ENCODE results near the gene FAM24B.

Gene FAM24B

DNA sequence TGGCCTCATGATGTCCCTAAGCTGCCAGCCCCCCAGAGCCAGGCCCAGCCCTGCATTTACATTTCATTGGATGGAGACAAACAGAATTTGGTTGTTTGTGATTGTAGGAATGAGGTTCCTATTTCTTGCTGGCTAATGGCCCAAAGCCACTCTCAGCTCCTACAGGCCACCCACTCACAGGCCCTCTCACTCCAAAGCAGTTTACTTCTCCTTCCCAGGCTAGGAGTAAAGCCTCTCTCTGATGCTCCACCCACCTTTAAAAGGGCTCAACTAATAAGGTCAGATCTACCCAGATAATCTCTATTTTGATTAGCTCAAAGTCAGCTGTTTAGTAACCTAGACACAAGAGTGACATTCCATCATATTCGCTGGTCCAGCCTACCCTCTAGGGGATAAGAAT, 22.5 kb downstream of the FAM24B start:
- no peak for DNase-seq

DNA sequence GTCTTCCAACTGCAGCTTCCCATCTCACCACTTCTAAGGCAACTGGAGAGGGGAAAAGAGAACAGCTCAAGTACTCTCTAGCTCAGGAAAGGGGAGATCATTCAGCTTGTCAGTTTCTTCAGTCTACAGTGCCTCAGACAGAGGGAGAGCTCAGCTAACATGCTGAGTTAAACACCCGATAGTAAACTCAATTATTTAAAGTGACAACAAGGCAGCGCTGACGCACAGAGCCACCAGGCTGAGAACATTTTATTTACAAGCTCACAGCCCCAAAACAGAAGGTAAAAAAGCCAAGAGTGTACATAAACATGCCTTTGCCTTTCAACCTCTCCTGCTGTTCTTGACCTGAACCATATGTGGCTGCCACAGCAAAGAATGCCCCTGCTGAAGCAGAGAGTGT, 23.6 kb downstream of the FAM24B start:
- no peak for DNase-seq

DNA sequence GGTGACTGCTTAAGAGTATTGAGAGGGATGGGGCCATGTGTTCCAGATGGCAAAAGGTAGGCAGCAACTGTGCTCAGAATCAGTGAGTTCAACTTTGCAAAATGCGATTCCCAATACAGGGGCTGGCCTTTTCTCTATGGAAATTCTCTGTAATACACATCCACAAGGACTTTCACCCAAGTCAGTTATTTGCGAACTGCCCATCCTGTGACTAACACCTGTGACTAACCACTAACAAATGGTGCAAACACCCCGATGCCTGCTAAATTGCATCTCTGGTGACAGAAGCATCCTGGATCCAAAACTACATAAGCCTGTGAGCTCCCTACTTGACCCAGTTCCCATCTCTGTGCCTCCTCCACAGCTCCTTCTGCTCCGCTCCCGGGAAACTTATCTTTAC, 24.7 kb downstream of the FAM24B start:
- no peak for DNase-seq

DNA sequence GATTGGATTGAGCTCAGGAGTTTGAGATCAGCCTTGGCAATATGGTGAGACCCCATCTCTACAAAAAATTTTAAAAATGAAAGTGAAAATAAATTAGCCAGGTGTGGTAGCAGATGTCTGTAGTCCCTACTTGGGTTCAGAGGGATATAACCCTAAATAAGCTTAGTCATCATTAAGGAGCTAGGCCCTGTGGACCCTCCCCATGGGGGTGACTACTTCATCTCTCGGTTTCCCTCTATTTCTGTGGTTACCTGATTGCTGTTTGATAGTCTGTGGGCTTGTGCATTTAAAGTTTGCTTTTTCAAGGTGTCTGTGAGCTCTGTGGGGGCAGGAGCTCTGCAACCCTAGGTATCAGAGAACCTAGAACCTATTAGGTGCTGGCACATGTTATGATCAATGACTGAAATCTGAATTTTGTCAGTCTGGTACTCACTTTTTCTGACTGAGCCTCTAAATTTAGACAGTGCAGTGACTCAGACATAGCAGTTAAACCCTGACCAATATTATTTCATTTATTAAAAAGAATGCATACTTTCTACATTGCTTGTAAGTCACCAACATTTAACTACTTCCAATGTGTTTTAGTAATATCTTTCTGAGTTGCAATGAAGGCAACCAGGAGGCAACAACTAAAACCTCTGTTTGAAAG, 25.6 kb downstream of the FAM24B start:
- DNase-seq: no peak

DNA sequence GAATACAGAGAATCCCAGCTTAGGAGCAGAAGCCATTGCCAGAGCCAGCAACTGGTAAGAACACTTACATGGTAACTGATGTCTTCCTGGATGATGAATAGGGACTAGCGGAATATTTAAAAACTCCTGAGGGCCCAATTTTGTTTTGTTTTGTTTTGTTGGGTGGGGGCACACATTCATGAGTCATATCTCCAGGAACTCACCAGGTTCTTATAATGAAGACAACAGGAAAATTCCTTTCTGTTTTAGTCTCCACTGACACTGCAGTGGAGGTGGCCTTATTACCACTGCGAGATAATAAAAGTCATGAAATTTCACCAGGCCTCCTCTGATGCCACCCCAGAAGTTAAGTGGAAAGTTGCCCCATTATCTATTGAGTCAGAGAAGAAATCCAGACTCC, 27.1 kb downstream of the FAM24B start:
- DNase-seq: no peak

DNA sequence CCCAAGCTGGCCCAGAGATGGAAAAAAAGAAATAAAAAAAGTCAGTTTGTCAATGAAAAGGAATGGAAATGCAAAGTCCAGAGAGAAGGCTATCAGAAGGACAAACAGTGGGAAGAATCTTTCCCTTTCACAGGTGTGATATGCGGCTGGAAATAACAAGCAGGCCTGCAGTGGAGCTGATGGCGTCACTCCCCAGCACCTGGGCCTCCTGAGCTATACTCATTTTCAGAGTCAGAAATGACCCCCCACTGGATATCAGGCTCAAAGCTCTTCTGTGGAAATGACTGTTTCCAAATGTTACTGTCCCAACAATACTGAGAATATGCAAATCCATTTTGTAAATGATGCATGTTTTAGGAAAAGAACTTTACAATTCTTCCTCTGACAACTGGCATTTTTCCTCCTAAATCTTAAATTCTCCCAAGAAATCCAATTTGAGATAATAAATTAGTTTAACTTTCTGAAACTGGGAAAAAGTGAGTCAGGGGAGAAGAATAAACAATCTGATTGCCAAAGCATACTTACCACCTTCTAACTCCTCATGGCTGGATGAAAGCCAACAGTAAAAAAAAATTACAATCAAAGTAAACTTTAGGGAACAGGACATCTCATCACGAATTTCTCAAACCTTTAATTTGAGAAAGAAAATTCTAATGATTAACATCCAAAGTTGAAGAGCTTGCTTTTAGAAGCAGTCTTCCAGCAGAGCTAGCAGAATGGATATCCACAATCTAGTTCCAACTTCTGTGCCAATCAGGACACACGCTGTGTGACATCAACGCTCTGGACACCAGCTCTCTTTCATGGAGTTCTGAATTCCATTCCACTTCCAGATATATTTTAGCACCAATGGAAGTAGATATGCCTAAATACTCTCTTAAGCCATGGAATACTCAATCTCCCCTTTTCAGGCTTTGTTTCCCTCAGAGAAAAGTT, 28.4 kb downstream of the FAM24B start:
- no peak for DNase-seq

DNA sequence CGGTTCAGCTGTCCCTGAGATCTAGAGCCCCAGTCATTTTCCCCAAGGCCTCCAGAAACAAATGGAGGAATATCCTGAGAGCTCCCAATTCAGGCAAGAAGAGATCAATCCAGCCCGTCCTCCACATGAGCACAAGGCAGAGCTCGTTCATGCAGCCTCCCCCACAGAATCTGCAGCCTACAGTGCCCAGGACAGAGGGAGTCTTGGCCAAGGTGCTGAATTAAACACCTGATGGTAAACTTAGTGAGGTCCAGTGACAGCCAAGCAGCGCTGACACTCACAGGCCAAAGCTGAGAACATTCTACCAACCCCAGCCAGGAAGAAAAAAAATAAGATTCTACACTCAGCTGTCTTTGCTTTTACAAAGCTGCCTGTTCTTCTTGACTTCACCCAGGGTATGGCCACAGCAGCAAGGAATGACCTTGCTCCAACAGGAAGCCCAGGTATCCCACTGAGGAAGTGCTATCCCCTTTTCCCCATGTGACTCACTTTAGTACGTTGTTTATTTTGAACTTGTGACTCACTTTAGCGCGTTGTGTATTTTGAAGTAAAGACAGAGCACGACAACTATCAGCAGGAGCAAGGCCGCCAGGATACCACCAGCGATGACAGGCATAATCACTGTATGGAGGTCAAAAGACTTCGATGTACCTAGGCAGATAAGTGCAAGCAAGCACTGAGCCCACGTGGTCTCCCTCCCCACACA, 29.3 kb downstream of the FAM24B start:
- no peak for DNase-seq

DNA sequence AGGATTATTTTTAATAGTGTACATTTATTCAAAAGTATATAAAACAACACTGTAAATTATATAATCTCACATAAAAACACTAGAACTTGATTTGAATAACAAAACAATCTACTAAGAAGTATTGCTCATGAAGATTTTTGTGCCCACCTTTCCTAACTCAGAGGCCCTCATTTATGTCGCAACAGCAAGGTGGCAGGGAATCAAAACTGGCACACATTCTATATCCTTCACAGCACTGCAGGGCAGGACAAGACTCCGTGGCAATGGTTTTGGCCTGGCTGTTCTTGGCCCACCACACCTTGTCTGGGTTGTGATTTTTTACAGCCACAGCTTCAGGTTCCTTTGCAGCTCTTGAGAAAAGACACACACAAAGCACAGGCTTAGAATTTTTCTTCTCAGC, 30.3 kb downstream of the FAM24B start:
- no peak for DNase-seq

DNA sequence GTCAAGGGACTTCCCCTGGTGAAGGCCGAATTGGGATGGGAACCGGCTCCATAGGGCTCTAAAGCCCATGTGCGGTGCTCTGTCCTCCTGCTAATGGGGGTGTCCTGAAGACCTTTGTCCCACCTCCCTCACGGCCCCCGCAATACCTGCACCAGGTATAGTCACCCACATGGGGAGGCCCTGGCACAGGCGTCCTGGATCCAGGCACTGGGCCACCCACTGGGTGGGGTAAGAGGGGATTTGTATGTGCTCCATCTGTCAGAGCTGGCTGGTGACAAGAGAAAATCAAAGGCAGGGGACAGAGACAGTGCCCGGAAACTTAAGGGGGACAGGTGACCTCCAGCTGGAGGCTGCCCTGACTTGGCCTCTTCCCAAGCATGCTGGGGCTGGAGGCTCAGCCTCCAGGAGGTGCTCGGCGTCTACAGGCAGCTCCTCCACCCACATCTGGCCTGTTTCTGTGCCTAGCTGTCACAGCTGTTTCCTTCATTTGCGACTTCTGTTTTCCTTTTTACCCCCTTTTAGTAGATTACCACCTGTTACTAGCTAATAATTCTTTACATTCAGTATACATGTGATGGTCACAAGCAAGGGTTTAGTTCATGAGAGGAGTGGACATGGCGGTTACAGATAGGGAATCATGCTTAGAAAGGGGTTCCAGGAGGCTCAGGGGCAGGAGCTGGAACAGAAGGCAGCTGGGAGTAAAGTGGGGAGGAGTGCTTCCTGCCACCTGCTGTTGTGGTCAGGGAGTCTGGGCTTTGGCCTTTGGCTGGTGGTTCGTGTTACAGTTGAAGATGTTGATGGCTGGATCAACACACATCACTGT, 31.4 kb downstream of the FAM24B start:
- no peak for DNase-seq

DNA sequence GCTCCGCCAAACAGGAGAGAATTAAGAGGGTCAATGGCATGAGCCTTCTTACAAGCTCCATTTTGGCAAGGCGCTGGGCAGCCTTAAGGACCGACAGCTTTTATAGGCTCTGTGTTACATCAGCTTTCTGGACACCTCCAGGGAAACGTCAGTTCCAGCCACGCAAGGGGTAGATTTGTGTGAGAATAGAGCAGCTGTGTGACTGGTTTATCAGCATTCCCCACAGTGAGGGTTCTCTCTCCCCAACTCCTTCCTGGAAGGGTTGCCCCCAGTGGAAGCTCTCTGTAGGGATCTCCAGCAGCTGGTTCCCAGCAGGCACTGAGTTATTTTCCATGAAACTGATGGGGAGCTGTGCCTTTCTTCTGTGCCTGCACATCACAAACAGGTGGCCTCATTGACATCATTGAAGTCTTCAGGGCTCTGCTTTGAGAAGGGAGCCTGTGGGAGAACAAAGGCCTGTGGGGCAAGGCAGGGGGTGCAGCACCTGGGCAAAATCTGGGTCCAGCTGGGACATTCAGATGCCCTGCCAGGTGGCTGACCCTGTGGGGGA, 33.5 kb downstream of the FAM24B start, which contains the start of gene CUZD1:
CUZD1 (minus strand) TSS at position 75 of the 550 bp plus-strand sequence; CDS start at position 61, 14 bp downstream.
- DNase-seq: no peak

DNA sequence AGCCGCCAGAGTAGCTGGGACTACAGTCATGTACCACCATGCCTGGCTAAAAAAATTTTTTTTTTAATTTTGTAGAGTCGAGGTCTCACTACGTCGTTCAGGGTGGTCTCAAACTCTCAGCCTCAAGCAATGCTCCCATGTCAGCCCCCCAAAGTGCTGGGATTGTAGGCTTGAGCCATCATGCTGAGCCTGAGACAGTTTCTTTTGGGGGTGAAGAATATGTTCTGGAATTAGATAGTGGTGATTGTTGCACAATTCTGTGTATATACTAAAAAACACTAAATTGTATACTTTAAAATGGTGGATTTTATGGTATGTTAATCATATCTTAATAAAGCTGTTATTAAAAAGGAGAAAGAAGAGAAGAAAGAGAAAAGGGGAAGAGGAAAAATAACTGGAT, 35.2 kb downstream of the FAM24B start:
- DNase-seq: no peak

DNA sequence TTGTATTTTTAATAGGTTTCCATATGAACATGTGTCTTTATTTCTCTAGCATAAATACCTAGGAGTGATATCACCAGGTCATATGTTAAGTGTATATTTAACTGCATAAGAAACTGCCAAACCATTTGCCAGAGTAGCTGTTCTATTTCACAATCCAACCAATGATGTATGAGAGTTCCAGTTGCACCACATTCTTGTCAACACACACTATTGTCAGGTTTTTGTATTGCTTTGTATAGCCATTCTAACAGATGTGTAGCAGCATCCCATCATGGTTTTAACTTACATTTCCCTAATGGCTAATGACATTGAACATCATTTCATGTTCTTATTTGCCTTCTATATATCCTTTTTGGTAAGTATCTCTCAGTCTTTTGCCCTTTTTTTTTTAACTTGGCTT, 37.8 kb downstream of the FAM24B start:
- no peak for DNase-seq

DNA sequence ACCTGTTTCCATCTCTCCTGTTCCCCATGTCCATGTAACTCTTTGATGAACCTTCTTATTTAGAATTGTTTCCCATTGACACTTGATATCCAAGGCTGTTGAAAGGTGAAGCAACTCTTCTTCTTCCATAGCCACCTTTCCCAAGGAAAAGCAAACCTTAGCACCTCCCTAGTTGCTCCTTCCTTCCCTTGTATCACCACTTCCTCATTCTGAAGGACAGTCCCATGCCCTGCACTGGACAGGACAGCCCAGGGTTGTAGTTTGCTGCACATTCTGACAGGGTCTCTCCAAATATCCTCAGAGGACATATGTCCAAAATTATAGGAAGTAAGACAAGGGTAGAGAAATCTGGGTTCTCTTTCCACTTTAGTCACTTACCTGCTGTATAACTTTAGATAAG, 39.9 kb downstream of the FAM24B start:
- DNase-seq: no peak

DNA sequence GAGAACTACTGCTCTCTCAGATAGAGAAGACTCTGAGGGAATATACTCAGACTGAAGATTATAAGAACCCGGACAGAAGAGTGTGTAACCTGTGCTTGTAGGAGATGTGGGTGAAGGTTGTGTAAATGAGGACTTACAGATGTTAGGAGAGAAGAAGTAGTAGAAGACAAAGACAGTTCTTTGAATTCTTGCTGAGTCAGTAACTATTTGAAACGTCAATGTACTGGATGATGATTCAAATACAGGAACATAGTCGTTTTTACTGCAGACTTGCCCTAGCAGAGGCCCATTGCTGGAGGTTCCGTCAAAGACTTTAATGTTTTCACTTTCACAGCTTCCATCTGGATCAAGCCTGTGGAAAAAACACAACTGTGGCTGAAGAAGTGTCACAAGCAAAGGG, 40.5 kb downstream of the FAM24B start:
- no peak for DNase-seq

DNA sequence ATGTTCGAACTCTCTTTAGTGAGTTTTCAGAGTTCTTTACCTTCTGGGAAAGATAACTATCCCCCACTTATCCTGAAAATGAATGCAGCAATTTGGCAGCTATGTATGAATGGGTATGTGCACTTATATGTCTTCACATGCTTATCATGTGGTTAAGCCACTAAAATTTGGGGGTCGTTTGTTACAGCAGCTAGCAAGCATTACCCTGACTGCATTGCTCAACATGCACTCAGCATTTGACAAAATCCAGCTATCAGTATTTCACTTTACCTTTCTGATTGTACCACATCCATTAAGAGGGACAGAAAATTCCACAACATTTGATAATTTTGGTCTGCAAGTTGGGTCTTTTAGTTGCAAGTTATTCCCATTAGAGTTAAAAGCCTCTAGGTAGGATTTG, 43.5 kb downstream of the FAM24B start:
- no peak for DNase-seq

DNA sequence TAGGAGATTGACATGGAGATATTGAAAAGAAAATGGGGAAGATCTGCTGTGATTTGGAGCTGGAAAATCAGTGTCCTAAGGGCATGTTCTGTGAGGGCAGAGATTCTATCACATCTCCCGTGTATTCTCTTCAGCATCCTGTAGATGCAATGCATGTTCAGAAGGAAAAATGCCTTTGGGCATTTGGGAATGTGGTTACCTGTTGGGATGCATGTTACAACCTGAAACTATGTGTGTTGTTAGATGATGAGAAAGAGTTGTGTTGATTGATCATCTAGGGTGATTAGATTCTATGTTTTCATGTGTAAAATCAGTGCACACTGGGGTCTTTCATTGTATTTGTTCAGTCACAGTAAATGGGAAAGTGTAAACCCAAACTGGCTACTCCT, 48.4 kb downstream of the FAM24B start:
- no peak for DNase-seq

DNA sequence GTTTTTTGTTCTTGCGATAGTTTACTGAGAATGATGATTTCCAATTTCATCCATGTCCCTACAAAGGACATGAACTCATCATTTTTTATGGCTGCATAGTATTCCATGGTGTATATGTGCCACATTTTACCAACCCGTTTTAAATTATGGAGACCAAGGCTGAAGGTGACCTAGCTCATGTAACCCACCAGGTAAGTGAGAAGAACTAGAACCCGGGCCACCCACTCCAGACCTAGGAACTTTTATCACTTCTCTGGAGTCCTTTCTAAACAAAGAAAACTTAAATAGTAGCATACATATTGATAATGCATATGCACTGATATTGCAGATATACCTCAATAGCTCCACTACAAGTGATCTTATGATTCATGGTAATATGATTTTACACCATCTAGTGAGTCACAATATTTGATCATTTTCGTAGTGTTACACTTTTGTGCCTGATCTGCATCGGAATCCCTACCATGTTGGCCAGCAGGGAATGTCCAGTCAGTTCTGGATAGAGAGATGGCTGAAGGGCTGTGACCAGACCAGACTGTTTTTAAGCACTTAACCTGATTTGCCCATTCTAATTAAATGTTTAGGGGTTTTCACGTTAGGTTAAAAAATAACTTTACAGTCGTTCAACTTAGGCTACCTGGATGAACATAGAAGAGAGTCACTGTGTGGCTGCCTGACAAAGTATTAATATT, 49.0 kb downstream of the FAM24B start:
- DNase-seq: no peak

DNA sequence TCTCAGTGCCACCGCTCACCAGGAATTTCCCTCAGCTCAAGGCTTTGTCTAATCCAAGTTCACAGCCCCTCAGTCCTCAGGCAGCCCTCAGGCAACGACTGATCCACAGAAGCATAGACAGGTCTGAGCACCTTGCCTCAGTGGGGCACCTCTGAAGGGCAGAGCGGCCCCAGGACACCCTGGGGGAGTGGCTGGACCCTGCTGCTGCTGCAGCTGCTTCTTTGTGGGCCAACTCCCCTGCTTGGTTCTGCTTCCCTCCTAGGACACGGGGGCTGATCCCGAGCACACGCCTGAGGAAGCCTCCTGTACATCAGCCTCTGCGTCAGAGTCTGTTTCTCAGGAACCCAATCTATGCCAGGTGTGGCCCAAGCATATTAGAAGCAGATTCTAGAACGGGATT, 49.9 kb downstream of the FAM24B start:
- DNase-seq: no peak

DNA sequence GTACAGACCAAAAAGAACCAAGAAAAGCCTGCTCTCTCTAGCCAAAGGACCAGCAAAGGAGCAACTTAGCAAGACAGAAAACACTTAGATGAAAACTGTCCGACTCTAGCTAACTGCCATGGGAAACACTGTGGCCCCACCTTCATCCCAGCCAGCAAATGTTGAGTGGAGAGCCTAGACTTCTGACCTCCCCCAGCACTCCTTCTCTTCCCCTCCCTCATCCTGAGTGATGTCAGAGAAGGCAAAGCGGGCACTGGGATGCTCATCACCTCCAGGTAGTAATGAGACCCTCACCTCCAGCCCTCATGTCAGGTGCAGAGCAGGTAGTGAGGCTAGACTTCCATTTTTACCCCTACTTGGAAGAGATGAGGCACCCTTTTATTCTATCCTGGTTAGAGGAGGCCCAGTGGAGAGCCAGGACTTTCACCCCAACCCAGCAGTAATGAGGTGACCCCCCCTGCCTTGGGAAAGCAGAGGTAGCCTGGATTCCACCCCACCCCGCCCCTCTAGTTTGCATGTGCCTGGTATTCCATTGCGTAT, 50.6 kb downstream of the FAM24B start:
- no peak for DNase-seq

DNA sequence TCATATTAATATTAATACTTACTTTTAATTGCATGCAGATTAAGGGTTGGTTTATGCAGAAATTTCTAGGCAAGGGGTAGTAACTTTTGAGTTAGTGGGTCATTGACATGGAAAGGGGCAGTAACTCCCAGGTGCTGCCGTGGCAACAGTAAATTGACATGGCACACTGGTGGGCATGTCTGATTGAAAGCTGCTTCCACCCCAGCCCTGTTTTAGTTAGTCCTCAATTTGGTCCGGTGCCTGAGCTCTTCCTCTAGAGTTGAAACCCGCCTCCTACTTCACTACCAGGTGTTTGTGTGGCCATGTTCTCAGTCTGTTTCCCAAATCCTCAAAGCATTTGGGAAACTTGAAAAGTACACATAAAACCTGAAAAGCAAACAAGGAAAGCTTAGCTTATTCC, 52.1 kb downstream of the FAM24B start:
- DNase-seq: no peak

DNA sequence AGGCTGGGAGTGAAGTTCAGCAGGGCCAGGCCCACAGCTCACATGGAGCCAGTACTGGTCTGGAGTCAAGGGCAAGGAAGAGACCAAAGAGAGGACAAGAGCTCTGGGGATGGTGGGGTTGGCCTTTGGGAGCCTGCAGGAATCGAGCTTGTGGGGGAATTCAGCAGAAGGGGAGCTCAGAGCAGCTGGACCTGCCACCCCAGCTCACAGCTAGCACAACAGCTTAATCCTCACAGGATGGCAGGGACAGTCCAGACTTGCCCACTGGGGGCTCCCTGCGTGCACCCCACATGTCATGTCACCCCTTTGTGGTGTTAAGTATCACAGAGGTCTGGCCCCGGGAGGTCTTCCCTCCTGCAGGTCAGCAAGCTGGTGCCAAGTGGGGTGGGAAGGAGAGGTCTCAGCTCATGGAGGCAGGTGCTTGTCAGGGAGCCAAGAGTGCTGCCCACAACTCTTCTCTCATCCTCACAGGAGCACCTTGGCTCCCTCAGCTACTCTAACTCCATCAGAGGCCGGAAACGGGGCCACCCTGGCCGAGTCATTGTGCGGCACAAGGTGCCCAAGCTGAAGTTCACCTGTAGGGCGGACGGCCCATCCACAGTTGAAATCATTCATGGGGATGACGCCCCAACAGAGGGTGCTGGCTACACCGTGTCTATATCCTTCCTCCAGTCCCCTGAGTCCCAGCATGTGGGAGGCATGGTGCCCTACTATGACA, 56.2 kb downstream of the FAM24B start:
- DNase-seq: no peak

Measured in 8988T (cell line).